Activated CD8-positive, alpha-beta memory T cell treated with anti-CD3 and anti-CD28 coated beads, Interleukin-2, amount 10 ng/mL, durations not matched to agents 7 days and 5 days (primary cell): Measurements from ENCODE around the gene DIP2C. TPM values are rescaled to one million over a fixed set of nuclear protein-coding genes. Genes with fewer than 3 reads are reported as not detected.

Experiments
- ATAC-seq: fragments of 150-1000 bp; cut with Tn5 transposase; one replicate; pipeline ENCODE4 v1.10.0; 2021; ENCODE audit warnings: moderate library complexity
- CTCF ChIA-PET: fragments of 350-600 bp; sonication (Branson Sonifier 250); formaldehyde crosslinking; loops from one replicate; lab custom pipeline; 2021; ENCODE audit warnings: antibody characterized with exemption; lab: Charles Lee
- DNase-seq: peaks from one replicate; pipeline ENCODE4 v3.0.0-alpha.2; 2020
- H3K27ac Mint-ChIP-seq: one replicate; pipeline ENCODE4 v1.8.0; 2021; ENCODE audit warnings: mild to moderate bottlenecking, mixed read lengths
- H3K27me3 Mint-ChIP-seq: one replicate; pipeline ENCODE4 v1.8.0; 2021; ENCODE audit warnings: mixed read lengths
- H3K36me3 Mint-ChIP-seq: one replicate; pipeline ENCODE4 v1.8.0; 2021; ENCODE audit warnings: mild to moderate bottlenecking, mixed read lengths
- H3K4me1 Mint-ChIP-seq: one replicate; pipeline ENCODE4 v1.8.0; 2021; ENCODE audit warnings: mixed read lengths
- H3K4me3 Mint-ChIP-seq: one replicate; pipeline ENCODE4 v1.8.0; 2021; ENCODE audit warnings: mild to moderate bottlenecking, moderate library complexity, mixed read lengths
- H3K9me3 Mint-ChIP-seq: one replicate; pipeline ENCODE4 v1.8.0; 2022; ENCODE audit warnings: low read depth, mixed read lengths
- total RNA-seq, 2 experiments: library from RNA; stranded (reverse); gene quantifications; one replicate each; pipeline ENCODE4 v1.2.3, GENCODE V29; 2021

Gene DIP2C
- total RNA-seq, 2 experiments from 2014 or later = 0.26 to 0.99 TPM

GRCh38 chr10:422675-423074, 266.8 kb downstream of the DIP2C start:
- H3K9me3 Mint-ChIP-seq = peaks cover 2% of the 10 kb centered on the region
- ATAC-seq (no peak), DNase-seq (no peak)
- H3K27ac Mint-ChIP-seq = no peak overlapping the region
- H3K4me3 Mint-ChIP-seq = no peak overlapping the region
- CTCF ChIA-PET = no interaction called here
- no peaks in the 10 kb centered on the region for H3K4me1 Mint-ChIP-seq
- H3K36me3 Mint-ChIP-seq = no peaks in the 10 kb centered on the region
- H3K27me3 Mint-ChIP-seq = peaks cover 3% of the 10 kb centered on the region

GRCh38 chr10:422241-422640, 267.2 kb downstream of the DIP2C start:
- Mint-ChIP-seq H3K4me1 (no peaks in the 10 kb centered on the region), H3K27me3 (peaks cover 3% of the 10 kb centered on the region), H3K4me3 (no peak overlapping the region), H3K27ac (no peak overlapping the region), H3K36me3 (no peaks in the 10 kb centered on the region), H3K9me3 (peaks cover 2% of the 10 kb centered on the region)
- DNase-seq (no peak), ATAC-seq (no peak)
- CTCF ChIA-PET = no interaction called here

DNA sequence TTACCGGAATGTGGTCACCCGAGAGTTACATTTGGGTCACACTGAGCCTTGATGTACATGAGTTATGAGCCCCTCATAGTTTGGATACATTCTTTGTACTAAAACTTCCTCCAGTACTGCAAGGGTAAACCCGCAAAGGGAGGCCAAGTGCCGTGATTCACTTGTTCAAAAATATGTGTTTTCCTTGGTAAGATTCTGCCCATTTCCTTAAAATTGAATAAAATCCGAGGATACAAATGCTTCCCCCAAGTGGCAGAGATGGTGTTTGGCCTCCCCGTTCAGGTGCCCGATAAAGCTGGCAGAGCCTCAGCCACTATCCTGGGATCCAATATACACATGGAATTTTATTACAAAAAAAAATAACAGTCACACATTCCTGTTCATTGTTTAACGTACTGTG, 268.3 kb downstream of the DIP2C start:
- DNase-seq = no peak
- Mint-ChIP-seq H3K4me1 (no peaks in the 10 kb centered on the region), H3K4me3 (no peak overlapping the region), H3K27ac (no peak overlapping the region), H3K27me3 (no peaks in the 10 kb centered on the region), H3K36me3 (no peaks in the 10 kb centered on the region), H3K9me3 (peaks cover 2% of the 10 kb centered on the region)
- no peak for ATAC-seq
- CTCF ChIA-PET = no interaction called here

GRCh38 chr10:420154-421121, 269.0 kb downstream of the DIP2C start:
- no peaks in the 10 kb centered on the region for H3K36me3 Mint-ChIP-seq
- H3K4me1 Mint-ChIP-seq = no peaks in the 10 kb centered on the region
- no peaks in the 10 kb centered on the region for H3K27me3 Mint-ChIP-seq
- ATAC-seq (no peak), DNase-seq (no peak)
- no peak overlapping the region for H3K4me3 Mint-ChIP-seq
- peaks cover 2% of the 10 kb centered on the region for H3K9me3 Mint-ChIP-seq
- H3K27ac Mint-ChIP-seq = no peak overlapping the region
- CTCF ChIA-PET = no interaction called here

- H3K4me3 Mint-ChIP-seq = no peak overlapping the region
- no peaks in the 10 kb centered on the region for H3K36me3 Mint-ChIP-seq
- no peak overlapping the region for H3K27ac Mint-ChIP-seq
- CTCF ChIA-PET = no interaction called here
- H3K9me3 Mint-ChIP-seq = no peaks in the 10 kb centered on the region
- no peaks in the 10 kb centered on the region for H3K4me1 Mint-ChIP-seq
- no peak for ATAC-seq
- H3K27me3 Mint-ChIP-seq = no peaks in the 10 kb centered on the region
- DNase-seq = no peak
These were observed 270.6 kb downstream of the DIP2C start for GRCh38 chr10:418894-419293.

DNA sequence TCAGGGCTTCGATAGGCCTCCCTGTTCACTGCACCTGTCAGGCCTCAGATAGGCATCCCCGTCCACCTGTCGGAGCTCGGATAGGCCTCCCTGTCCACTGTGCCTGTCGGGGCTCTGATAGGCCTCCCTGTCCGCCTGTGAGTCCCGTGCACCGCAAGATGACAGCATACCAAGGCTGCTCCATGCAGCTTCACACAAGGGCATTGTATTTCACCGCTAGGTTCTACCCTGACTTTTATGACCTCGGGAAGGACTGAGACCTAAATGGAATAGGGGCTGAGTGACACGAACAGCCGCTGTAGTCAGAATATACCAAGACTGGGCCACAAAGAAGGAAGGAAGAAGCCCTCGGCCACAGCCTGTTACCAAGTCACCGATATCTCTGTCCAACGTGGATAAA, 271.2 kb downstream of the DIP2C start:
- ATAC-seq (no peak), DNase-seq (no peak)
- no peaks in the 10 kb centered on the region for H3K36me3 Mint-ChIP-seq
- CTCF ChIA-PET = no interaction called here
- H3K27ac Mint-ChIP-seq = no peak overlapping the region
- no peak overlapping the region for H3K4me3 Mint-ChIP-seq
- H3K9me3 Mint-ChIP-seq = no peaks in the 10 kb centered on the region
- no peaks in the 10 kb centered on the region for H3K4me1 Mint-ChIP-seq
- no peaks in the 10 kb centered on the region for H3K27me3 Mint-ChIP-seq

GRCh38 chr10:416091-416515, 273.4 kb downstream of the DIP2C start:
- Mint-ChIP-seq H3K4me3 (no peak overlapping the region), H3K27ac (no peak overlapping the region), H3K27me3 (peaks cover under 1% of the 10 kb centered on the region), H3K4me1 (no peaks in the 10 kb centered on the region), H3K9me3 (no peaks in the 10 kb centered on the region), H3K36me3 (no peaks in the 10 kb centered on the region)
- DNase-seq = no peak
- ATAC-seq = no peak
- CTCF ChIA-PET = no interaction called here

- DNase-seq (no peak), ATAC-seq (no peak)
- Mint-ChIP-seq H3K9me3 (no peaks in the 10 kb centered on the region), H3K4me3 (no peak overlapping the region), H3K27me3 (peaks cover 4% of the 10 kb centered on the region), H3K4me1 (no peaks in the 10 kb centered on the region), H3K36me3 (no peaks in the 10 kb centered on the region), H3K27ac (no peak overlapping the region)
- CTCF ChIA-PET = no interaction called here
These were observed 275.8 kb downstream of the DIP2C start for GRCh38 chr10:413662-414071.

- H3K27me3 Mint-ChIP-seq = peaks cover 4% of the 10 kb centered on the region
- no peak overlapping the region for H3K4me3 Mint-ChIP-seq
- CTCF ChIA-PET = interaction anchor here (0.6 to 1.2 kb wide), 2 partner anchors 16 to 661 kb away, joined by 3 to 4 read pairs; no protein-coding TSS in a partner anchor
- no peaks in the 10 kb centered on the region for H3K4me1 Mint-ChIP-seq
- H3K9me3 Mint-ChIP-seq = no peaks in the 10 kb centered on the region
- DNase-seq (no peak), ATAC-seq (no peak)
- no peak overlapping the region for H3K27ac Mint-ChIP-seq
- H3K36me3 Mint-ChIP-seq = no peaks in the 10 kb centered on the region
These were observed 277.4 kb downstream of the DIP2C start for GRCh38 chr10:412109-412508.

- no peak overlapping the region for H3K27ac Mint-ChIP-seq
- H3K4me1 Mint-ChIP-seq = no peaks in the 10 kb centered on the region
- H3K9me3 Mint-ChIP-seq = no peaks in the 10 kb centered on the region
- no peak for ATAC-seq
- no peaks in the 10 kb centered on the region for H3K36me3 Mint-ChIP-seq
- DNase-seq = no peak
- no peak overlapping the region for H3K4me3 Mint-ChIP-seq
- CTCF ChIA-PET = interaction anchor here (0.6 kb wide), 1 partner anchor 662 kb away, joined by 3 read pairs; no protein-coding TSS in a partner anchor
- H3K27me3 Mint-ChIP-seq = peaks cover 4% of the 10 kb centered on the region
These were observed 277.9 kb downstream of the DIP2C start for GRCh38 chr10:411603-412002.

- no peak for DNase-seq
- ATAC-seq = no peak
- Mint-ChIP-seq H3K27me3 (peaks cover 4% of the 10 kb centered on the region), H3K27ac (no peak overlapping the region), H3K36me3 (no peaks in the 10 kb centered on the region), H3K9me3 (no peaks in the 10 kb centered on the region), H3K4me3 (no peak overlapping the region), H3K4me1 (no peaks in the 10 kb centered on the region)
- CTCF ChIA-PET = no interaction called here
These were observed 279.9 kb downstream of the DIP2C start for GRCh38 chr10:409408-410040.

DNA sequence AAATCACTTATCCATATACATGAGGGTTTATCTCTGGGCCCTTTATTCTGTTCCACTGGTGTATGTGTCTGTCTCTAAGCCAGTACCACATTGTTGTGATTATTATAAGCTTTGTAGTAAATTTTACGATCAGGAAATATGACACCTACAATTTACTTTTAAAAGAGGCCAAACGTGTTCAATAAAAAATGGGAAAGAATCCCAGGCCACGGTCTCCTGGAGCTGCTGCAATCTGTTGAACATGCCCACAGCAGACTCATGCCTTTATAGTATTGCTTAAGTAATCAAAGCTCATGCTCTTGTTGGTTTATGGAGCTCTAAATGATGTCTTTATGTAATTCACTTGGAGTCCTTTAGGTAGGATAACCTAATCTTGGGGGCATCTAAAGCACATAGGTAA, 281.2 kb downstream of the DIP2C start:
- CTCF ChIA-PET = no interaction called here
- DNase-seq = no peak
- no peak for ATAC-seq
- Mint-ChIP-seq H3K4me1 (no peaks in the 10 kb centered on the region), H3K36me3 (no peaks in the 10 kb centered on the region), H3K4me3 (no peak overlapping the region), H3K27me3 (peaks cover 4% of the 10 kb centered on the region), H3K27ac (no peak overlapping the region), H3K9me3 (no peaks in the 10 kb centered on the region)

DNA sequence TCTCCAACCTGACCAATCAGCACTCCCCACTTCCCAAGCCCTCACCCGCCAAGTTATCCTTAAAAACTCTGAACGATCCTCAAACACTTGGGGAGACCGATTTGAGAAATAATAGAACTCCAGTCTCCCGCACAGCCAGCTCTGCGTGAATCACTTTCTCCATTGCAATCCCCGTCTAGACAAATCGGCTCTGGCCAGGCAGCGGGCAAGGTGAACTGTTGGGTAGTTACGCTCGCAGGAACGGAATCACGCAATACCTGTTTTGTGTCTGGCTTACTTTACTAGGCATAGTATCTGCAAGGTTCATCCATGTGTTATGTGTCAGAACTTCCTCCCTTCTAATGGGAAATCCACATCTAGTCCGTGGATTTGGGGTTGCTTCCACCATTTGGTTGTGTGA, 282.5 kb downstream of the DIP2C start:
- ATAC-seq = no peak
- H3K27ac Mint-ChIP-seq = no peak overlapping the region

GRCh38 chr10:405648-406047, 283.8 kb downstream of the DIP2C start:
- Mint-ChIP-seq H3K4me1 (no peaks in the 10 kb centered on the region), H3K27ac (no peak overlapping the region), H3K27me3 (peaks cover 2% of the 10 kb centered on the region), H3K4me3 (no peak overlapping the region), H3K36me3 (no peaks in the 10 kb centered on the region), H3K9me3 (no peaks in the 10 kb centered on the region)
- ATAC-seq = no peak
- no peak for DNase-seq
- CTCF ChIA-PET = no interaction called here

More for the DNA sequence above, 282.5 kb downstream of the DIP2C start:
- Mint-ChIP-seq H3K27me3 (peaks cover 4% of the 10 kb centered on the region), H3K4me3 (no peak overlapping the region), H3K4me1 (no peaks in the 10 kb centered on the region), H3K9me3 (no peaks in the 10 kb centered on the region), H3K36me3 (no peaks in the 10 kb centered on the region)
- CTCF ChIA-PET = no interaction called here
- no peak for DNase-seq
